Measurements from ENCODE around the gene KCNK3.

Gene KCNK3

GRCh38 chr2:26720322-26721114, 28.0 kb downstream of the KCNK3 start:
- no peak for DNase-seq (ENCODE audit: low spot score)
- in situ Hi-C loops (cut with MboI; ENCODE audit: low sequenced_read_pairs, unreplicated experiment) = no loop called here
- TF ChIP-seq, protein P1, sequence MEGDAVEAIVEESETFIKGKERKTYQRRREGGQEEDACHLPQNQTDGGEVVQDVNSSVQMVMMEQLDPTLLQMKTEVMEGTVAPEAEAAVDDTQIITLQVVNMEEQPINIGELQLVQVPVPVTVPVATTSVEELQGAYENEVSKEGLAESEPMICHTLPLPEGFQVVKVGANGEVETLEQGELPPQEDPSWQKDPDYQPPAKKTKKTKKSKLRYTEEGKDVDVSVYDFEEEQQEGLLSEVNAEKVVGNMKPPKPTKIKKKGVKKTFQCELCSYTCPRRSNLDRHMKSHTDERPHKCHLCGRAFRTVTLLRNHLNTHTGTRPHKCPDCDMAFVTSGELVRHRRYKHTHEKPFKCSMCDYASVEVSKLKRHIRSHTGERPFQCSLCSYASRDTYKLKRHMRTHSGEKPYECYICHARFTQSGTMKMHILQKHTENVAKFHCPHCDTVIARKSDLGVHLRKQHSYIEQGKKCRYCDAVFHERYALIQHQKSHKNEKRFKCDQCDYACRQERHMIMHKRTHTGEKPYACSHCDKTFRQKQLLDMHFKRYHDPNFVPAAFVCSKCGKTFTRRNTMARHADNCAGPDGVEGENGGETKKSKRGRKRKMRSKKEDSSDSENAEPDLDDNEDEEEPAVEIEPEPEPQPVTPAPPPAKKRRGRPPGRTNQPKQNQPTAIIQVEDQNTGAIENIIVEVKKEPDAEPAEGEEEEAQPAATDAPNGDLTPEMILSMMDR (IDR thresholded peaks at IDR 0.05; ENCODE audit: borderline replicate concordance, control extremely low read depth, extremely low read depth, insufficient read depth, missing control alignments) = no peak

DNA sequence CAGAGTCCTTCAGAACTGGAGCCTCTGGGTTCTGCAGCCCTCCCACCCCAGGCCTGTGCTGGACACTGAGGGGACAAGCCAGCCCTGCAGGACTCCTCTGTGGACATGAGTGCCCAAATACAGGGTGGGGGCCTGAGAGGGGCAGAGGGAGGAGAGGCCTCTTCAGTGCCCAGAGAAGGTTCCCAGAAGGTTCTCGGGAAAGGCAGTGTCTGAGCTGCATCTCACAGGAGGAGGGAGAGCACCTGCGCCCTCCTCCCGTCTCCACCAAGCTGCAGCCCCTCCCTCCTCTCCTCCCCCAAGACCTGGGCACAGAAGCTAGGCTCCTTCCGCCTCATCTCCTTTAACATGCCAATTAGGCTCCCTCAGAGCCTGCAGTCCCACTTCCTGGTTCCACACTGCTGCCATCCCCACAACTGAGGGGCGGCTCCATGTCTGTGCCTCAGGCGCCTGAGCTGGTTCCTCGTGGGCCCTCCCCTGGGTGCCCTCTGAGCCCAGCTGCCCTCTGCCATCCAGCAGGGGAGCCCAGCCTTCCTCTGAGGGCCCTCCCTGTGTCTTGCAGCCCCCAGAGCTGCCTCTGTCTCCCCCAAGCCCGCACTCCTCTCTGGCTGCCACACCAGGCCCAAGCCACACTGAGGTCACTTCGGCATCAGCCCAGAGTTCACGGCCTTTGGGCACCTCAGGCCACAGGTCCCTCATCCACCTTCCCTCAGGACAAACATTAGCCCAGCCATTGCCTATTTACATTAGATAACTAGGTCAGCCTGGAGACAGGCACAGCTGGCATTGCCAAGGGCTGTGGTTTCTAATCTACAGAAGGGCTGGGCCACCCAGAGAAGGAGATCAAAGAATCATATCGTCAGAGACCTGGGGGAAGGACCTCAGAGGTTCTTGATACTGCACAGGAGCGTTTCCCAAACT, 28.9 kb downstream of the KCNK3 start:
- TF ChIP-seq, protein P1 (IDR thresholded peaks at IDR 0.05; ENCODE audit: borderline replicate concordance, control extremely low read depth, extremely low read depth, insufficient read depth, missing control alignments) = no peak
- in situ Hi-C loops (cut with MboI; ENCODE audit: low sequenced_read_pairs, unreplicated experiment) = no loop called here
- no peak for DNase-seq (ENCODE audit: low spot score)

DNA sequence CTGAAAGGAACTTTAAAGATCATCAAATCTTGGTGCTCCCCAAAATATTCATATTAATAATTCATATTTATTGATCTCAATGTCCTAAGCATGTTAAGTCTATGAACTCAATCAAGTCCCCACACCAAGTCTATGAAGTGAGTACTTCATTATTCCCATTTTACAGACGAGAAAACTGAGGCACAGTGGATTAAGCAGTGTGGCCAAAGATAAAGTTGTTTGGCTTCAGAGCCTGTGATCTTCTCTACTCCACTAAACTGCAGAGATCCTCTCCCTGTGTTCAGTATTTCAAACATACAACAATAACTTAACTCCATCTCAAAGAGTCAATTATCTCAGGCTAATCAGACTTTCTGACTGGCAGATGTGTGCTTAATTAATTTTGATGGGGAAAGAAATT, 29.8 kb downstream of the KCNK3 start:
- in situ Hi-C loops (cut with MboI; ENCODE audit: low sequenced_read_pairs, unreplicated experiment) = no loop called here
- TF ChIP-seq, protein P1 (IDR thresholded peaks at IDR 0.05; ENCODE audit: borderline replicate concordance, control extremely low read depth, extremely low read depth, insufficient read depth, missing control alignments) = no peak
- no peak for DNase-seq (ENCODE audit: low spot score)

- TF ChIP-seq, protein P1 (IDR thresholded peaks at IDR 0.05; ENCODE audit: borderline replicate concordance, control extremely low read depth, extremely low read depth, insufficient read depth, missing control alignments) = no peak
- no peak for DNase-seq (ENCODE audit: low spot score)
- in situ Hi-C loops (cut with MboI; ENCODE audit: low sequenced_read_pairs, unreplicated experiment) = no loop called here
These were observed 30.4 kb downstream of the KCNK3 start for GRCh38 chr2:26722911-26723310.

DNA sequence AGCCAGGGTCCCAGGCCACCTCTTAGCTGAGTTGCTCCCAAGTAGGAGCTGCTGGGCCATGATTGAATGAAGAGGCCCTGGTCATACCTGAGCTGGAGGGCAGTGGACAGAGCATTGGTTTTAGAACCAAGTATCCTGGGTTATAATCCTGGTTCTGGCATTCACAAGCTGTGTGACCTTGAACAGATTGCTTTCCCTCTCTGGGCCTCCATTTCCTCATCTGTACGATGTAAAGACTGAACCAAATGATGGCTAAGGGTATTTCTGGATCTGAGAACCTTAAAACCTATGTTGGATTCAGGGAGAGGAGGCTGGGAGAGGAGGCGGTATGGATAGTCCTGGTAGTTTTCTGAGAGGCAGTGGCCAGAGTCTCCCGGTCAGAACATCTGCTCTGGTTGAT, 31.0 kb downstream of the KCNK3 start:
- in situ Hi-C loops (cut with MboI; ENCODE audit: low sequenced_read_pairs, unreplicated experiment) = no loop called here
- TF ChIP-seq, protein P1 (IDR thresholded peaks at IDR 0.05; ENCODE audit: borderline replicate concordance, control extremely low read depth, extremely low read depth, insufficient read depth, missing control alignments) = no peak
- no peak for DNase-seq (ENCODE audit: low spot score)

- in situ Hi-C loops (cut with MboI; ENCODE audit: low sequenced_read_pairs, unreplicated experiment) = no loop called here
- TF ChIP-seq, protein P1 (IDR thresholded peaks at IDR 0.05; ENCODE audit: borderline replicate concordance, control extremely low read depth, extremely low read depth, insufficient read depth, missing control alignments) = no peak
- no peak for DNase-seq (ENCODE audit: low spot score)
These were observed 31.6 kb downstream of the KCNK3 start for GRCh38 chr2:26723991-26724750.
